Transverse colon (tissue), 3 donors: ENCODE data around the gene HOXB9.

ENCODE experiments used
- POLR2A ChIP-seq: fragments of 450-650 bp; IDR thresholded peaks from one replicate; pipeline ENCODE4 v1.6.1; 2016; ENCODE audit warnings: antibody characterized with exemption, mild to moderate bottlenecking, moderate library complexity
- TF ChIP-seq, protein P1 (sequence below), 5 experiments: fragments of 200-600 bp in 3 of 5; fragments of 450-650 bp in 2 of 5; sonication (generic) in 3 of 5; IDR thresholded peaks; 1 replicate in 2 of 5; 2 replicates in 3 of 5; pipeline ENCODE4 v1.5.1; 2016 to 2017; ENCODE audit warnings: antibody characterized with exemption in 5 of 5, inconsistent platforms in 3 of 5, mild to moderate bottlenecking in 2 of 5, moderate library complexity in 1 of 5

DNA sequence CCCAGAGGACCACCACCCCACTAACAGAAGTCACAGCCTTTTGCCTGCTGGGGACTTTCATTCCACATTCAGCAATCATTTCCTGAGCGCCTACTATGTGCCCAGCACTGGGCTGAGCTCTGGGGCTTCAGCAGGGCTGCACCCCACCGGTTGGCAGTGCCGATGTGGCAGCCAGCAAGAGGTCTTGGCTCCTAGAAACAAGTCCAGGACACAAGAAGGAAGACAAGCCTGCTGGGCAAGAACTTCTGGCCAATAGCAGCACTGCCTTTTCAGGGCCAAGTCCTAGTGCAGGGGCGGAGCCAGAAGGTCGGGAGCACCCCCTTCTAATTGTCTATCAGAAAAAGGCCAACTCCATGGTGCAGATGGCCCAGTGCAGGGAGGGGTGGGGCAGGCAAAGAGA lies 13.0 kb upstream of the HOXB9 start:
- TF ChIP-seq POLR2A: peak; percentile 82
- TF ChIP-seq, protein P1, sequence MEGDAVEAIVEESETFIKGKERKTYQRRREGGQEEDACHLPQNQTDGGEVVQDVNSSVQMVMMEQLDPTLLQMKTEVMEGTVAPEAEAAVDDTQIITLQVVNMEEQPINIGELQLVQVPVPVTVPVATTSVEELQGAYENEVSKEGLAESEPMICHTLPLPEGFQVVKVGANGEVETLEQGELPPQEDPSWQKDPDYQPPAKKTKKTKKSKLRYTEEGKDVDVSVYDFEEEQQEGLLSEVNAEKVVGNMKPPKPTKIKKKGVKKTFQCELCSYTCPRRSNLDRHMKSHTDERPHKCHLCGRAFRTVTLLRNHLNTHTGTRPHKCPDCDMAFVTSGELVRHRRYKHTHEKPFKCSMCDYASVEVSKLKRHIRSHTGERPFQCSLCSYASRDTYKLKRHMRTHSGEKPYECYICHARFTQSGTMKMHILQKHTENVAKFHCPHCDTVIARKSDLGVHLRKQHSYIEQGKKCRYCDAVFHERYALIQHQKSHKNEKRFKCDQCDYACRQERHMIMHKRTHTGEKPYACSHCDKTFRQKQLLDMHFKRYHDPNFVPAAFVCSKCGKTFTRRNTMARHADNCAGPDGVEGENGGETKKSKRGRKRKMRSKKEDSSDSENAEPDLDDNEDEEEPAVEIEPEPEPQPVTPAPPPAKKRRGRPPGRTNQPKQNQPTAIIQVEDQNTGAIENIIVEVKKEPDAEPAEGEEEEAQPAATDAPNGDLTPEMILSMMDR (IDR thresholded peaks at IDR 0.05): no peak
